Esophagus squamous epithelium (tissue), 4 donors: ENCODE data around the gene SYCE3.

ENCODE experiments used
- CTCF ChIP-seq, 6 experiments: fragments of 450-650 bp in 4 of 6; fragments of 200-600 bp in 2 of 6; sonication (generic) in 2 of 6; IDR thresholded peaks; one replicate each; pipeline ENCODE4 v1.5.1; 2016 to 2019; ENCODE audit warnings: antibody characterized with exemption in 6 of 6, mild to moderate bottlenecking in 4 of 6, moderate library complexity in 4 of 6
- POLR2A ChIP-seq, 4 donors: fragments of 450-650 bp; IDR thresholded peaks; one replicate each; pipeline ENCODE4 v1.6.1; 2017; ENCODE audit warnings: antibody characterized with exemption in 4 of 4, mild to moderate bottlenecking in 4 of 4, moderate library complexity in 3 of 4

DNA sequence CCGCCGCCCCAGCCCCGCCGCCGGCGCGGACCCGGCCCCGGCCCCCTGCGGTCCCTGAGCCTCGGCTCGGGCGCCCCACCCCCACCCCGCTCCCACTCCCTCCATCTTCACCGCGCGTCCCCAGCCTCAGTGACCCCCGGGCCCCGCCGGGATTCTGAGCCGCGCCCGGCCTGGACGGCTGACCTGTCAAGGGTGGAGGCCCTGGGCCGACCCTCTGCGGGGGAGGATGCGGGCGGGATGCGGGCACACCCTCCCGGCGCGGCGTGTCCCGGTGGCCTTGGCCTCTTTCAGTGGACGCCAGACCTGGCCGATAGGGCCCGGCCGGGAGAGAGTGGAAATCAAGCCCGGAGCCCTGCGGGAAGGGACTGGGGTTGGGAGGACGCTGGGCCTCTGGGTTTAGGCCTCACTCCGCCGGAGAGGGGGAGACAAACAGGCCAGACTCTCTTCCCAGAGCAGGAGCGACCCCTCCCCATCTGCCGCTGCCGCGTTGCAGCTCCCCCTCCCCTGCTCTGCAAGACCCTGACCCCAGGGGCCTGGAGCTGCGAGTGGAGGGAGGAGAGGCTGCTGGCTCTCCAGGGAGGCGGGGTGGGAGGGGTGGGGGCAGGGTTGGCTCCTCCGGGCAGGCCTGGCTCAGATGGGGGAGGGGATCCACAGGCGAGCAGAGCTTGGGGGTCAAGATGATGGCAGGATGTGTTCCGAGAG is 38.4 kb upstream of the SYCE3 start:
- no peak for TF ChIP-seq CTCF (IDR thresholded peaks at IDR 0.05)
- no peak for TF ChIP-seq POLR2A (IDR thresholded peaks at IDR 0.05)
